OCI-LY1 (cell line): ENCODE results near the gene CRYBG2.

Source experiments
- CTCF ChIP-seq: fragments of 200-600 bp; sonication (generic), shearing (Covaris generic); IDR thresholded peaks from 2 replicates; pipeline ENCODE4 v1.5.1; 2017; ENCODE audit warnings: mild to moderate bottlenecking, antibody characterized with exemption, low read length, moderate library complexity, mixed read lengths
- EZH2 ChIP-seq: fragments of 200-600 bp; sonication (generic), shearing (Covaris generic); IDR thresholded peaks from 2 replicates; pipeline ENCODE4 v1.8.0; 2017; ENCODE audit warnings: borderline replicate concordance, mixed run types, mild to moderate bottlenecking, antibody characterized with exemption, low read length, moderate library complexity, mixed read lengths

- no peak for TF ChIP-seq CTCF
- no peak for TF ChIP-seq EZH2
Observed at GRCh38 chr1:26351590-26352337, 2.2 kb downstream of the CRYBG2 start.
